ENCODE results near the gene BCCIP. TPM values are rescaled to one million over a fixed set of nuclear protein-coding genes. Genes with fewer than 3 reads are reported as not detected.

Gene BCCIP
- total RNA-seq, 2 experiments from 2014 or later, result 59.1 to 96.2 TPM

DNA sequence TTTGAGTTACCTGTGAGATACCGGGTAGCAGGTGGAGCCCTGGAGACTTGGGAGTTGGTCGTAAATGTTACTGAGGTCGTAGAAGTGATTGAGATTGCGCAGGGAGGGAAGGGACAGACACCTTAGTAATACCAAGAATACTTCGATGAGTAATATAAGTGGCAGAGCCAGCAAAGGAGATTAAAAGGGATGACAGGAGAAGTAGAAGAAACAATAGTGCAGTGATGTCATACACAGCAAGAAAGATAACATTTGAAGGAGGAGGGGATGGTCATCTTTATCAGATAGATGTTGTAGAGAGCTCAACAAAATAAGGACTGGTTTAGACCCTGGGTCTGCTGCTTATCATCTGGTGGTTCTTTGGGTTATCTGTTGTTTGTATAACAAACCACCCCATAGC is 5.0 kb downstream of the BCCIP start:
- no peak overlapping the region for H3K4me2 ChIP-seq (ENCODE audit: low read length)
- H3K9me3 ChIP-seq (ENCODE audit: low read length), result no peaks in the 10 kb centered on the region
- peaks cover 86% of the 10 kb centered on the region for H3K36me3 ChIP-seq (ENCODE audit: insufficient read depth, low read length)
- H4K20me1 ChIP-seq (ENCODE audit: insufficient read depth, low read length), result peaks cover 23% of the 10 kb centered on the region; the same call in 1 of the 2 replicates
- POLR2A ChIA-PET, result interaction anchor here (1.7 to 1.9 kb wide), 2 partner anchors 14 to 33 kb away, joined by 4 to 5 read pairs; no protein-coding TSS in a partner anchor
- DNase-seq (ENCODE audit: low spot score), result no peak
- no peak overlapping the region for H2AFZ ChIP-seq (ENCODE audit: low read length)
- intact Hi-C loops (cut with micrococcal nuclease; ENCODE audit: unreplicated experiment), result no loop called here
- H3K79me2 ChIP-seq (ENCODE audit: insufficient read depth, low read depth, low read length), result peaks cover 42% of the 10 kb centered on the region
- no TSS peak for BruUV-seq (replicated peaks)
- peaks cover 21% of the 10 kb centered on the region for H3K4me1 ChIP-seq (ENCODE audit: insufficient read depth, low read length, poor library complexity, severe bottlenecking)
- no peak overlapping the region for H3K27ac ChIP-seq (ENCODE audit: low read depth, low read length, poor library complexity, severe bottlenecking)
- TF ChIP-seq CTCF (conservative IDR thresholded peaks at IDR 0.05; ENCODE audit: low read length) (no peak), EZH2phosphoT487 (IDR thresholded peaks at IDR 0.05; ENCODE audit: borderline replicate concordance, low read depth, low read length) (no peak)
- CTCF ChIA-PET (ENCODE audit: unreplicated experiment), result no interaction called here
- H3K9me2 ChIP-seq (ENCODE audit: insufficient read depth, low read length), result no peaks in the 10 kb centered on the region
- H3K4me3 ChIP-seq (ENCODE audit: low read depth, low read length, poor library complexity, severe bottlenecking), result no peak overlapping the region

DNA sequence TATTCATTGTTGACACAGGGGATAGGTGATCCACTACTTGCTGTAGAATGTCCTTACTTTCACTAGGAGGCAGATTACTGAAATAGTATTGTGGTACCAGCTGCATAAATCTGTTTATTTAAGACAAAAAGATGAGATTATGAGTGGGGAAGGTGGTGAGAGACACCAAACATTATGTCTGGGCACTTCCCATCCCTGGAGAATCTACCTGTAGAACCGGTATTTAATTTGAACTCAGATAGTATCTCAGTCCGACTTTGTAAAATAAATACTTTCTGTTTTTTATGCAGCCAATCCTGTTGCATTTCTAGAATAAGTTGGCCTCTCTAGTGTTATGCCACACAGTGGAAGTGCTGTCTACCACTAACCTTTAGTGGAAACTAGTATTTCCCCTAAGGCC is 13.4 kb downstream of the BCCIP start:
- ChIA-PET CTCF (ENCODE audit: unreplicated experiment) (no interaction called here), POLR2A (no interaction called here)
- no peak for TF ChIP-seq CTCF (conservative IDR thresholded peaks at IDR 0.05; ENCODE audit: low read length)
- TF ChIP-seq EZH2phosphoT487 (IDR thresholded peaks at IDR 0.05; ENCODE audit: borderline replicate concordance, low read depth, low read length), result no peak
- no peaks in the 10 kb centered on the region for H3K9me3 ChIP-seq (ENCODE audit: low read length)
- H3K4me3 ChIP-seq (ENCODE audit: low read depth, low read length, poor library complexity, severe bottlenecking), result no peak overlapping the region
- intact Hi-C loops (cut with micrococcal nuclease; ENCODE audit: unreplicated experiment), result no loop called here
- no peaks in the 10 kb centered on the region for H4K20me1 ChIP-seq (ENCODE audit: insufficient read depth, low read length)
- H3K27ac ChIP-seq (ENCODE audit: low read depth, low read length, poor library complexity, severe bottlenecking), result no peak overlapping the region
- H2AFZ ChIP-seq (ENCODE audit: low read length), result no peak overlapping the region
- no peak overlapping the region for H3K4me2 ChIP-seq (ENCODE audit: low read length)
- H3K36me3 ChIP-seq (ENCODE audit: insufficient read depth, low read length), result peaks cover 98% of the 10 kb centered on the region
- no peaks in the 10 kb centered on the region for H3K4me1 ChIP-seq (ENCODE audit: insufficient read depth, low read length, poor library complexity, severe bottlenecking)
- no peaks in the 10 kb centered on the region for H3K9me2 ChIP-seq (ENCODE audit: insufficient read depth, low read length)
- DNase-seq (ENCODE audit: low spot score), result no peak
- BruUV-seq (replicated peaks), result no TSS peak
- no peaks in the 10 kb centered on the region for H3K79me2 ChIP-seq (ENCODE audit: insufficient read depth, low read depth, low read length)

DNA sequence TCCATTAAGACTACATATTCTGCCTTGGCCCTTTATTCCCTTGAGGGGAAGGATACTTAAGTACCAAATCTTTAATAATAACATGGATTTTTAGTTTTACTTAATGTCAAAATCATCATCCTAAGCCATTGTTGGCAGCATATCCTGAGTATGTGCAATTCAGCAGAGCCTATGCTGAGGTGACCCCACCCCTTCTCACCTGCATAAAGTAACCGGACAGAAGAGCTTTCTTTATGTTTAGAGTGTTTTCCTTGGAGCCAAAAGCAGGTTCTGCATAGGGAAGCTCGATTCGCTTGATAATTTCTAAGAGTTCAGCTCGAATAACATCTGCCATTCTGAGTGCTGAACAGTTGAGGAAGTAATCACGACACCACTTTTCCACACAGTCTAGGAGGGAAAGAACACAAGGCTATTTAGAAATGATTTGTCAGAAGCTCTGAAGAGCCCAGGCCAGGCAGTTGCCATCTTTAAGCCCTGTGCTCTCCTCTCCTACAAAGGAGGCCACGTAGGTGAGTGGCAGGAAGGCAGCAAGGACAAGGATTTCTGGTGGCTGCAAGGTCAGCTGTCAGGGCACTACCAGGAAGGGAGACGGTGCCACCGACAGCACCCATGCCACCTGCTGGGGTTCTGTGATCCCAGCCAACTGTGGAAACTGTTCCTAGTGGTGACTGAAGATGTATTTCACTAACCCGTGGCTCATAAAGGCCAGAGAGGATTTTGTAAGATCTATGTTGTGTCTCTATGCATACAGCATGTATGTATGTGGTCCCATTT is 15.6 kb downstream of the BCCIP start:
- Histone ChIP-seq H3K4me2 (ENCODE audit: low read length) (no peak overlapping the region), H4K20me1 (ENCODE audit: insufficient read depth, low read length) (no peaks in the 10 kb centered on the region), H3K79me2 (ENCODE audit: insufficient read depth, low read depth, low read length) (no peaks in the 10 kb centered on the region), H3K27ac (ENCODE audit: low read depth, low read length, poor library complexity, severe bottlenecking) (no peak overlapping the region), H3K9me2 (ENCODE audit: insufficient read depth, low read length) (no peaks in the 10 kb centered on the region), H3K4me3 (ENCODE audit: low read depth, low read length, poor library complexity, severe bottlenecking) (no peak overlapping the region), H2AFZ (ENCODE audit: low read length) (no peak overlapping the region), H3K36me3 (ENCODE audit: insufficient read depth, low read length) (peaks cover 85% of the 10 kb centered on the region), H3K4me1 (ENCODE audit: insufficient read depth, low read length, poor library complexity, severe bottlenecking) (no peaks in the 10 kb centered on the region), H3K9me3 (ENCODE audit: low read length) (no peaks in the 10 kb centered on the region)
- ChIA-PET CTCF (ENCODE audit: unreplicated experiment) (no interaction called here), POLR2A (no interaction called here)
- intact Hi-C loops (cut with micrococcal nuclease; ENCODE audit: unreplicated experiment), result no loop called here
- no peak for DNase-seq (ENCODE audit: low spot score)
- no TSS peak for BruUV-seq (replicated peaks)
- TF ChIP-seq CTCF (conservative IDR thresholded peaks at IDR 0.05; ENCODE audit: low read length) (no peak), EZH2phosphoT487 (IDR thresholded peaks at IDR 0.05; ENCODE audit: borderline replicate concordance, low read depth, low read length) (no peak)
